Thyroid gland (tissue), 4 donors: ENCODE results near the gene NPPB.

ENCODE experiments used
- POLR2A ChIP-seq, 2 donors: fragments of 450-650 bp; IDR thresholded peaks; one replicate each; pipeline ENCODE4 v1.6.1; 2017; ENCODE audit warnings: antibody characterized with exemption in 2 of 2, mild to moderate bottlenecking in 2 of 2, moderate library complexity in 1 of 2
- TF ChIP-seq, protein P1 (sequence below), 6 experiments: fragments of 200-600 bp in 3 of 6; fragments of 450-650 bp in 3 of 6; sonication (generic) in 3 of 6; IDR thresholded peaks; one replicate each; pipeline ENCODE4 v1.5.1; 2016 to 2019; ENCODE audit warnings: antibody characterized with exemption in 6 of 6, mild to moderate bottlenecking in 2 of 6, inconsistent platforms in 1 of 6, moderate library complexity in 1 of 6

DNA sequence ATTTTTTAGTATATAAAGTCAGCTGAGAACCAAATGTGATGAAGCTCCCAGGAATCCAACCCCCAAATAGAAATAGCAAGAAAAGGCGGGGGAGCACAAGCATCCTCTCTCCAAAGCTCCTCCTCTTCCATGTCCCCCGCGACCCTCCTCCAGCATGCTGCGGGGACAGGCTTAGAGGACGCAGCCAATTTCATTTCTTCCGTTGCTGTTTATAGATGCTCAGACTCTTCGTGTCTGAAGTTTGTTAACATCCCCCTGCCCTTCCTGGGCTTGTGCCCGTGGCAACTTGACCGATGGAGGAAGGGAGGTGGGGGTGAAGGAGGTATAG, 10.4 kb downstream of the NPPB start:
- TF ChIP-seq, protein P1, sequence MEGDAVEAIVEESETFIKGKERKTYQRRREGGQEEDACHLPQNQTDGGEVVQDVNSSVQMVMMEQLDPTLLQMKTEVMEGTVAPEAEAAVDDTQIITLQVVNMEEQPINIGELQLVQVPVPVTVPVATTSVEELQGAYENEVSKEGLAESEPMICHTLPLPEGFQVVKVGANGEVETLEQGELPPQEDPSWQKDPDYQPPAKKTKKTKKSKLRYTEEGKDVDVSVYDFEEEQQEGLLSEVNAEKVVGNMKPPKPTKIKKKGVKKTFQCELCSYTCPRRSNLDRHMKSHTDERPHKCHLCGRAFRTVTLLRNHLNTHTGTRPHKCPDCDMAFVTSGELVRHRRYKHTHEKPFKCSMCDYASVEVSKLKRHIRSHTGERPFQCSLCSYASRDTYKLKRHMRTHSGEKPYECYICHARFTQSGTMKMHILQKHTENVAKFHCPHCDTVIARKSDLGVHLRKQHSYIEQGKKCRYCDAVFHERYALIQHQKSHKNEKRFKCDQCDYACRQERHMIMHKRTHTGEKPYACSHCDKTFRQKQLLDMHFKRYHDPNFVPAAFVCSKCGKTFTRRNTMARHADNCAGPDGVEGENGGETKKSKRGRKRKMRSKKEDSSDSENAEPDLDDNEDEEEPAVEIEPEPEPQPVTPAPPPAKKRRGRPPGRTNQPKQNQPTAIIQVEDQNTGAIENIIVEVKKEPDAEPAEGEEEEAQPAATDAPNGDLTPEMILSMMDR (IDR thresholded peaks at IDR 0.05) = no peak
- TF ChIP-seq POLR2A (IDR thresholded peaks at IDR 0.05) = no peak
